Measurements from ENCODE around the gene KLHL29. TPM values are rescaled to one million over a fixed set of nuclear protein-coding genes. Genes with fewer than 3 reads are reported as not detected.

KLHL29 gene
- total RNA-seq, 1 donor from 2014 or later = 8.0 TPM

- H3K36me3 Mint-ChIP-seq (ENCODE audit: low read depth) = peaks cover 5% of the 10 kb centered on the region
- H3K4me3 Mint-ChIP-seq (ENCODE audit: unreplicated experiment) = no peak overlapping the region
- H3K27ac Mint-ChIP-seq (ENCODE audit: unreplicated experiment) = no peak overlapping the region
- peaks cover 3% of the 10 kb centered on the region for H3K9me3 Mint-ChIP-seq (ENCODE audit: low read depth)
- no peak for DNase-seq (ENCODE audit: low spot score)
- no peaks in the 10 kb centered on the region for H3K4me1 Mint-ChIP-seq (ENCODE audit: low read depth)
- TF ChIP-seq CTCF (IDR thresholded peaks at IDR 0.05) = no peak
- no peaks in the 10 kb centered on the region for H3K27me3 Mint-ChIP-seq (ENCODE audit: low read depth)
Observed at GRCh38 chr2:23682481-23682880, 297.5 kb downstream of the KLHL29 start.

DNA sequence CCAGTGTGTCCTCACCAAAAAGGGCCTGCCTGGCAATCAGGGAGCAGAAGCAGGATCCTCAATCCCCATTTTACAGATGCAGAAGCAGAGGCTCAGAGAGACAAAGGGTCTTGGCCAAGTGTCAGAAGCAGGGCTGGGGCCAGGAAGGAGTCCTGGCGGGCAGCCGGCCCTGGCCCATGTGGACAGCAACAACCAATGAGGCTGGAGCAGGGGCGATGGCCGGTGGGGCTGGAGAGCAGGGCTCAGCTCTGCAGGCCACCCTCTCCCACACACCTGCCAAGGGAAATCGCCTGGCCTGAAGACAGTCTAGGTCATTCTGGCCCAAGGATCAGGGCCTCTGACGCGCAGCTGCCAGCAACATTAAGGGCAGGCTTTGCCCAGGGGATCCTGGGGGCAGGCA is 298.0 kb downstream of the KLHL29 start:
- no peak overlapping the region for H3K27ac Mint-ChIP-seq (ENCODE audit: unreplicated experiment)
- peaks cover 3% of the 10 kb centered on the region for H3K9me3 Mint-ChIP-seq (ENCODE audit: low read depth)
- no peak for TF ChIP-seq CTCF (IDR thresholded peaks at IDR 0.05)
- no peaks in the 10 kb centered on the region for H3K27me3 Mint-ChIP-seq (ENCODE audit: low read depth)
- no peaks in the 10 kb centered on the region for H3K4me1 Mint-ChIP-seq (ENCODE audit: low read depth)
- H3K36me3 Mint-ChIP-seq (ENCODE audit: low read depth) = peaks cover 5% of the 10 kb centered on the region
- no peak for DNase-seq (ENCODE audit: low spot score)
- no peak overlapping the region for H3K4me3 Mint-ChIP-seq (ENCODE audit: unreplicated experiment)

GRCh38 chr2:23684395-23685176 is 299.6 kb downstream of the KLHL29 start:
- Mint-ChIP-seq H3K4me1 (ENCODE audit: low read depth) (no peaks in the 10 kb centered on the region), H3K4me3 (ENCODE audit: unreplicated experiment) (no peak overlapping the region), H3K36me3 (ENCODE audit: low read depth) (peaks cover 4% of the 10 kb centered on the region), H3K27me3 (ENCODE audit: low read depth) (no peaks in the 10 kb centered on the region), H3K27ac (ENCODE audit: unreplicated experiment) (no peak overlapping the region), H3K9me3 (ENCODE audit: low read depth) (no peaks in the 10 kb centered on the region)
- TF ChIP-seq CTCF (IDR thresholded peaks at IDR 0.05) = no peak
- DNase-seq (ENCODE audit: low spot score) = no peak

DNA sequence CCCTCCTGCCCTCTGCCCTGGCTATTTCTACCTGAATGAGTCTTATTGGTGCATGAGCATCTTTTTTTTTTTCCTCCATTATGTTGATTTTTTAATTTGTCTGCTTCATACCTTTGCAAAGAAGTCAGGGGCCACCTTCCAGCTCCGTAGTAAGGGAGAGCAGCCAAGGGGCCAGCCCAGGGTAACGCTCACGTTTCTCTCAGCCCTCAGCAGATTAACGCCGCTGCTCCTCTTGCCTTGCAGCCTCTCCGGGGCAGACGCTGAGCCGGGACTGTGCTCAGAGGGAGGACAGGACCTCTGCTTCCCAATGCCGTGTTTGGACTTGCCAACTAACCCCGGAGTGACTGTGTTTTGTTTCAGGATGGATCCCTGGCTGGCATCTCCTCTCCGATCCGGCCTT is 300.2 kb downstream of the KLHL29 start:
- Mint-ChIP-seq H3K9me3 (ENCODE audit: low read depth) (no peaks in the 10 kb centered on the region), H3K27me3 (ENCODE audit: low read depth) (no peaks in the 10 kb centered on the region), H3K4me1 (ENCODE audit: low read depth) (no peaks in the 10 kb centered on the region), H3K27ac (ENCODE audit: unreplicated experiment) (no peak overlapping the region), H3K36me3 (ENCODE audit: low read depth) (peaks cover 4% of the 10 kb centered on the region), H3K4me3 (ENCODE audit: unreplicated experiment) (no peak overlapping the region)
- no peak for TF ChIP-seq CTCF (IDR thresholded peaks at IDR 0.05)
- DNase-seq (ENCODE audit: low spot score) = no peak

DNA sequence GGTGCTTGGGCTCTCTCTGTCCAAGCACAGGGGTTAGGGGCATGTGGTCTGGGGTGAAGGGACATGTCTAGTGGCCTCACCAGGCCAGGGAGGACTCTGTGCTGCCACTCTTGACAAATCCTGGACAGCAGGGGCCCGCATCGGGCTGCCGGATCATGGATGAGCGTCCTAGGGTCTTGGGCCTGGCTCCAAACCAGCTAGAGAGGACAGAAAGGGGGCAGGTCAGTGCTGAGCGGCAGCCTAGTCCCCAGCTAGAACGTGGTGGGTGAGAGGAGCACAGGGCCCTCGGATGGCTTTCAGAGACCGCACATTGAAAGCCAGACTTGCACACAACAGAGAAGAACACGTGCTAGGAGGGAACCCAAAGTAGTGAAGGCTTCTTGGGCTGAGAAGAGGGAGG is 300.7 kb downstream of the KLHL29 start:
- no peak overlapping the region for H3K4me3 Mint-ChIP-seq (ENCODE audit: unreplicated experiment)
- DNase-seq (ENCODE audit: low spot score) = no peak
- TF ChIP-seq CTCF (IDR thresholded peaks at IDR 0.05) = no peak
- H3K4me1 Mint-ChIP-seq (ENCODE audit: low read depth) = no peaks in the 10 kb centered on the region
- H3K36me3 Mint-ChIP-seq (ENCODE audit: low read depth) = peaks cover 4% of the 10 kb centered on the region
- H3K27me3 Mint-ChIP-seq (ENCODE audit: low read depth) = no peaks in the 10 kb centered on the region
- H3K27ac Mint-ChIP-seq (ENCODE audit: unreplicated experiment) = no peak overlapping the region
- H3K9me3 Mint-ChIP-seq (ENCODE audit: low read depth) = no peaks in the 10 kb centered on the region

Data from chondrocyte (in vitro differentiated cells).